MG63 (cell line): Measurements from ENCODE around the gene DHODH. TPM values are rescaled to one million over a fixed set of nuclear protein-coding genes. Genes with fewer than 3 reads are reported as not detected.
"Not testable (repeated sequence)": the region's sequence is repeated elsewhere in the genome, so short reads cannot be mapped to it uniquely, and the experiment has no call there.

ENCODE experiments used
- DNase-seq: peaks from one replicate; pipeline ENCODE4 v3.0.0-alpha.2; 2020
- H3K27me3 ChIP-seq: fragments of 250-450 bp; sonication (Bioruptor Pico); 2 replicates; pipeline ENCODE4 v1.5.1; 2020; ENCODE audit warnings: mild to moderate bottlenecking, moderate library complexity
- H3K36me3 ChIP-seq: fragments of 250-450 bp; sonication (Bioruptor Pico); 2 replicates; pipeline ENCODE4 v1.5.1; 2020; ENCODE audit warnings: mild to moderate bottlenecking, moderate library complexity
- H3K4me3 ChIP-seq: fragments of 250-450 bp; sonication (Bioruptor Pico); 2 replicates; pipeline ENCODE4 v1.5.1; 2020; ENCODE audit warnings: mild to moderate bottlenecking, moderate library complexity
- H3K9me3 ChIP-seq: fragments of 250-450 bp; sonication (Bioruptor Pico); 2 replicates; pipeline ENCODE4 v1.5.1; 2020; ENCODE audit warnings: mild to moderate bottlenecking, moderate library complexity
- total RNA-seq: library from RNA; depleted of rRNA; stranded (reverse); fragments of >200 nt; shearing (Covaris generic); gene quantifications from 2 replicates; pipeline ENCODE4 v1.2.3, GENCODE V29; 2014; ENCODE audit warnings: low replicate concordance; rRNA removed

The DHODH gene
- total RNA-seq, result 4.5 and 12.8 TPM in 2 replicates

DNA sequence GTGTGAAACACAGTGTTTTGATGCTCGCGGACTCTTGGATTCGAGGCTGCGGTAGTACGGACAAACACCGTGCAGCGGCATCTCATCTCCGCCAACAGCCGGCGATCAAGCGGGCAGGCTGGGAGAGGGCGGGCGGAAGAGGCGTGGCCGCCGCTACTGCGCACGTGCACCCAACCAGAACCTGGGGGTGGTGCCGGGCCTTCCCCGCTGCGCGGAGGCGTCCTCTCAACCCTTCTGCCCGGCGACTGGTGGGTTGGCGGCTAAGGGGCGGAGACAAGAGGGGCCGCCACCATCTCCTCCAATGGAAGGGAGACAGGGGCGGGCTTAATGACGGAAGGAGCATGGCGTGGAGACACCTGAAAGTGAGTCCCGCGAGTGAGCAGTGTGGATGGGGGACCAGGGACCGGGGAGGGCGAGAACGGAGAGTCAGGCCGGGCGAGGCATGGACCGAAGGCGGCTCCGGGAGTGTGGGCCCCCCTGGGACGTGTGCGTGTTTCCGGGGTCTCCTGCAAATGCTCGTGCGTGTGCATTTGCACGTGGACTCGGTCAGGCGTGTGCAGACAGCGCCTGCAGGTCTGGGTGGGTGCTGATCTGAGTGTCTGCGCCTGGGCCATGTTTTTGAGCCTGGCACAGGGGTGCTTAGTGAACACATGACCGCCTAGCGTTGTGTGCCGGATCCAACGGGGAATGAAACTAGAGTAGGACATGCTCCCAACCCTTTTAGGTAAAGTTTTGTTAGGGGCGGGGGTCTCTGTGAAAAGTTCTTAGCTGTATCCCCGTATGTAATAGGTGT is at the start of gene DHODH:
DHODH (plus strand) TSS at position 321 of the 793 bp plus-strand sequence; CDS start at position 342, 21 bp downstream.
- Histone ChIP-seq H3K27me3 (no peaks in the 10 kb centered on the region), H3K4me3 (peak within 1 kb of the TSS; percentile 89)

DNA sequence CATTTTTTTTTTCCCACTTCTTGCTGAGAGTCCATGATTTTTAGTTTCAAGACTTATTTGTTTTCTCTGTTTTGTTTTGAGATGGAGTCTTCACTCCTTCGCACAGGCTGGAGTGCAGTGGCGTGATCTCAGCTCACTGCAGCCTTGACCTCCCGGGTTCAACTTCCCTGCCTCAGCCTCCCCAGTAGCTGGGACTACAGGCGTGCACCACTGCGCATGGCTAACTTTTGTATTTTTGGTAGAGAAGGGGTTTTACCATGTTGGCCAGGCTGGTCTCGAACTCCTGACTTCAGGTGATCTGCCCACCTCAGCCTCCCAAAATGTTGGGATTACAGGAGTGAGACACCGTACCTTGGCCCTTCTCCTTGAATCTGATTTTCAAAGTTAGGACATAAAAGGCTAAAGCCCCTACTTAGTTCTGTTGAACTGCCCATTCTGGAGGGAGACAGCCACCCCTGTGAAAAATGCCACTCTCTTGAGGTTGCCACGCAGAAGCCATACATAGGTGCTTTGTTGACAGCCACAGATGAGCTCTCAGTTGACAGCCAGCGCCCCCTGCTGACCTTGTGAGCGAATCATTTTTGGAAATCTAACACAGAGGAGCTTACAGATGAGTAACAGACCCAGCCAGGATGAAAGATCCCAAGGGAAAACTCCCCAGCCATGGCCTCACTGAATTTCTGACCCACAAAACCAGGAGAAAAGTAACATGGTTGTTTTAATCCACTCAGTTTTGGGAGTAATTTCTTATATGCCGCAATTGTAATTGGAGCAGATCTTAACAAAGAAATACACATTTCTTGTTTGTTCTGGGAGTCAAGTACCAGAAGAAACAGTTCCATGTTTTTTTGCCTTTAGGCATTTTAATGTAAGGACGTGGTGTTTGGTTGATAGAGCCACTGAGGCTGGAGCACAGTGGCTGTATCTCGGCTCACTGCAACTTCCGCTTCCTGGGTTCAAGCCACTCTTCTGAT is 47.2 kb upstream of the DHODH start:
- no peaks in the 10 kb centered on the region for H3K36me3 ChIP-seq
- H3K9me3 ChIP-seq, result no peaks in the 10 kb centered on the region
- H3K27me3 ChIP-seq, result no peaks in the 10 kb centered on the region
- H3K4me3 ChIP-seq, result no peak overlapping the region
- peak; percentile 66 for DNase-seq

More for the DNA sequence above, at the start of gene DHODH:
- H3K36me3 ChIP-seq, result no peaks in the 10 kb centered on the region
- DNase-seq, result peak; percentile 96
- no peaks in the 10 kb centered on the region for H3K9me3 ChIP-seq

DNA sequence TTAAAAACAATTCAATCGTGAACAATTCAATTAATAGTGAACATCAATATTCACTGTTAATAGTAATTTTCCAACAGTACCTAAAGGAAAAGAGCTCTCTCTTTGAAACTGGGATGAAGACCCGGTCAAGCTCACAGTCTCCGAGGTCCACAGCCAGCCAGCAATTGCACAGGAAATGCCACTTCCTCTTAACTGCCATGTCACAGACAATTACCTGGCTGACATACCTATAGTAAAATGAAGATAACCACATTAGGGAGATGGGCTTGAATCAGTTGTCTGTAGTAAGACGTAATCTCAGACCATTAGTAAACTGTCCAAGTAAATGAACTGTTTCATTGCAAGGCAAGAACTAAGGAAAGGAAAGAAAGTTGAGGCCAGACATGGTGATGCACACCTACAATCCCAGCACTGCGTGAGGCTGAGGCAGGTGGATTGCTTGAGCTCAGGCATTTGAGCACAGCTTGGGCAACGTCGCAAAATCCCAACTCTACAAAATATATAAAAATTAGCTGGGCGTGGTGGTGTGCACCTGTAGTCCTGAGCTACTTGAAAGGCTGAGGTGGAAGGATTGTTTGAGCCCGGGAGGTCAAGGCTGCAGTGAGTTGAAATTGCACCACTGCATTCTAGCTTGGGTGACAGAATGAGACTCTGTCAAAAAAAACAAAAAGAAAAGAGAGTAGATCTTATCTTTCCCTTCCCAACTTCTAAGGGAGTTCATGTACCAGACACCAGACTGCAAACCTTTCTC is 45.2 kb upstream of the DHODH start:
- H3K9me3 ChIP-seq, result no peaks in the 10 kb centered on the region
- H3K36me3 ChIP-seq, result no peaks in the 10 kb centered on the region
- DNase-seq, result no peak
- H3K4me3 ChIP-seq, result no peak overlapping the region
- H3K27me3 ChIP-seq, result no peaks in the 10 kb centered on the region

DNA sequence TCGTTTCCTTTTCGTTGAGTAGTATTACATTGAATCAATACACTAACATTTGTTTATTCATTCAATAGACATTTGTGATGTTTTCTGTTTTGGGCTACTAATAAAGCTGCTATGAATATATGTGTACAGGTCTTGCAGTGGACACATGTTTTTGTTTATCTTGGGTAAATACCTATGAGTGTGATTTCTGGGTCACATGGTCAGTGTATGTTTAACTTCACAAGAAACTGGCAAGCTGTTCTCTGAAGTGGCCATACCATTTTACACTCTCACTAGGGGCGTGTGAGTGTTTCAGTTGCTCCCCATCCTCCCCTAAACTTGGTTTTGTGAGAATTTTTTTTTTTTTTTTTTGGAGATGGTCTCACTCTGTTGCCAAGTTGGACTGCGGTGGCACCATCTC is 43.3 kb upstream of the DHODH start:
- H3K27me3 ChIP-seq, result no peaks in the 10 kb centered on the region
- DNase-seq, result no peak
- H3K36me3 ChIP-seq, result no peaks in the 10 kb centered on the region
- no peak overlapping the region for H3K4me3 ChIP-seq
- H3K9me3 ChIP-seq, result no peaks in the 10 kb centered on the region

DNA sequence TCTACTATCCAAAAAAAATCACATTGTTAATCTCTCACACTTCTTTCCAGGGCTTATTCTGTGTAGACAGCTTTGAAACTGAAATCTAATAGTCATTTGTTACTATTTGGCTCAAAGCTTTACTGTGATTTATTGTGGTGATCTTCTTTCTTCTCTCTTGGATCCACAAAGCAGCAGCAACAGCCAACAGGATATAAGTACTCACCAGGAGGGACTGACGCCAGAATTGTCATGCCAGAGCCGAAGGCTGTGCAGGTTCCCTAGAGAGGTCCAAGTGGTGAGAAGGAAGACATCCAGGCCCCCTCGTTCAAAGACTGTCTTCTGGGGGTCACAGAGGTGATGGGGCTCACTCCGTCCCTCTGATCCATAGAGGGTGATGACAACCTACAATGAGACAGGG is 41.6 kb upstream of the DHODH start:
- DNase-seq, result peak; percentile 49
- H3K9me3 ChIP-seq, result no peaks in the 10 kb centered on the region

DNA sequence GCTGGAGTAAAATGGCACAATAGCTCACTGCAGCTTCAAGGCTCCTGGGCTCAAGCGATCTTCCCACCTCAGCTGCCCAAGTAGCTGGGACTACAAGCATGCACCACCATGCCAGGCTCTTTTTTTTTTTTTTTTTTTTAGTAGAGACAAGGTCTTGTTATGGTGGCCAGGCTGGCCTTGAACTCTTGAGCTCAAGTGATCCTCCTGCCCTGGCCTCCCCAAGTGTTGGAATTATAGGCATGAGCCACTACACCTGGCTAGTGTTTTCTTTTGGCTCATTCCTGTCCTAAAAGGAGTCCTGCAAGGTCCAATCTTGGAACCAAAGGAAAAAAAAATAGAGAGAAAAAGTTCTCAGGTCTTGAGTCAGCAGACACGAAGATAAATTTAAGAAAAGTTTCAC is 39.2 kb upstream of the DHODH start:
- no peak for DNase-seq
- H3K27me3 ChIP-seq, result no peaks in the 10 kb centered on the region
- no peaks in the 10 kb centered on the region for H3K36me3 ChIP-seq
- no peaks in the 10 kb centered on the region for H3K9me3 ChIP-seq
- H3K4me3 ChIP-seq, result no peak overlapping the region

More for the DNA sequence above, 41.6 kb upstream of the DHODH start:
- no peak overlapping the region for H3K4me3 ChIP-seq
- no peaks in the 10 kb centered on the region for H3K36me3 ChIP-seq
- H3K27me3 ChIP-seq, result no peaks in the 10 kb centered on the region

DNA sequence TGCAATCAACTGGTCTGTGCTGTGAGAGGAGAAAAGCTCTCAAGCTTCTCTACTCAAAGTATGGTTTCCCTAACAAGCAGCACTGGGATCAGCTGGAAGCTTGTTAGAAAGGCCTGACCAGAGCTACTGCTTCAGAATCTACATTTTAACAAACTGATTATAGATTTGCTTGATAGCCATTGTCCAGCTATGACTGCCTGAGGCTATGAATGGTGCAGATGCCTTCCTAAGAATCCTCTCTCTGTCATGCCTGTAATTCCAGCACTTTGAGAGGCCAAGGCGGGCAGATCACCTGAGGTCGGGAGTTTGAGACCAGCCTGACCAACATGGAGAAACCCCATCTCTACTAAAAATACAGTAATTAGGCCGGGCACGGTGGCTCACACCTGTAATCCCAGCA is 37.0 kb upstream of the DHODH start:
- DNase-seq, result no peak
- Histone ChIP-seq H3K36me3 (no peaks in the 10 kb centered on the region), H3K4me3 (no peak overlapping the region), H3K9me3 (no peaks in the 10 kb centered on the region), H3K27me3 (no peaks in the 10 kb centered on the region)

DNA sequence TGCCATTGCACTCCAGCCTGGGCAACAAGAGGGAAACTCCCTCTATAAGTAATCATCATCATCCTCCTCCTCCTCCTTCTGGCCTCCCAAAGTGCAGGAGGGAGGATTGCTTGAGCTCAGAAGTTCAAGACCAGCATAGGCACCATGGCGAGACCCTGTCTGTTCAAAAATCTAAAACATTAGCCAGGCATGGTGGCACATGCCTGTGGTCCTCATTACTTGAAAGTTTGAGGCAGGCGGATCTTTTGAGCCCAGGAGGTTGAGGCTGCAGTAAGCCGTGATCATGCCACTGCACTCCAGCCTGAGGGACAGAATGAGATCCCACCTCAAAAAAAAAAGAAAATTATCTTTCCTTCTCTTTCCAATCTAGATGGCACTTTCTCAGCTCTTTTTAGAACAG is 36.2 kb upstream of the DHODH start:
- Histone ChIP-seq H3K27me3 (no peaks in the 10 kb centered on the region), H3K4me3 (no peak overlapping the region), H3K9me3 (no peaks in the 10 kb centered on the region), H3K36me3 (no peaks in the 10 kb centered on the region)
- DNase-seq, result no peak

DNA sequence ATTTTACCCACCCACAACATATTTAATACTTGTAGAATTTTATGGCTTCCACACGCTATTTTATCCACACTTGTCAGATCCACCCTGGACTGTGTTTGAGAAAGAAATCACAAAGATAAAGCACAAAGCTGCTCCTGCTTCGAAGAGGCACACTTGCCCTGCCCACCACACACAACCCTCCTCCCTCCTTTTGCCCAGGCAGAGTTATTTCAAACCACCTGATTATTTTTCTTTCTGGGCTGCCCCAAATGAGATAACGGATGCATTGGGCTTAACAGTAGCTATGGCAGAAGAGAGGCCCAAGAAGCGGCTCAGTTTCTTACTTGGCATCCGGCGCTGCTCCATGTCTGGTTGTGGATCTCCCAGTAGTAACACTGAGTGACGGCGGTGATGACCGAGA is 35.5 kb upstream of the DHODH start:
- Histone ChIP-seq H3K27me3 (no peaks in the 10 kb centered on the region), H3K9me3 (no peaks in the 10 kb centered on the region), H3K36me3 (no peaks in the 10 kb centered on the region), H3K4me3 (no peak overlapping the region)
- no peak for DNase-seq

DNA sequence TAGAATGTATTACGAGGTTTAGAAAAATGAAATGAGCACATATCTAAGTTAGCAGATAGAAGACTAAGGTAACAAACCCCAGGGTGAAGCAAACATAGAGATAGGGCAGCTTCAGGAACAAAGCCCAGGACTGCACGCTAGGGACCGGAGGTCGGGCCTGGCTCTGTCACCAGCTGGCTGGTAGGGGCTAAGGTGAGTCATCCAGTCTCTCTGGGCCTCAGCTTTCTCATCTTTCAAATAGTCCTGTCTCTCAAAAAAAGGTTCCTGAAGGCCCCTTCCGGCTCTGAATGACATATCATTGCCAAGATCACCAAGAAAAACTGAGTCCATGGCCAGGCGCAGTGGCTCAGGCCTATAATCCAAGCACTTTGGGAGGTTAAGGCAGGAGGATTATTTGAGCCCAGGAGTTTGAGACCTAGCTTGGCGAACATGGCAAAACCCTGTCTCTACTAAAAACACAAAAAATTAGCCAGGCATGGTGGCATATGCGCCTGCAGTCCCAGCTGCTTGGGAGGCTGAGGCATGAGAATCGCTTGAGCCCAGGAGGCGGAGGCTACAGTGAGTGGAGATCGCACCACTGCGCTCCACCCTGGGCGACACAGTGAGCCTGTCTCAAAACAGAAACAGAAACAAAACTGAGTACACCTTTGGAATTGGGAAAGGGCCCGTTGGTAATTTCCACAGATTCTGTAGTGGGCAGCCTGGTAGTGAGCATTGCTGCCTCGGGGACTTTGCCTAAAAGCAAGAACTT is 34.3 kb upstream of the DHODH start:
- Histone ChIP-seq H3K4me3 (no peak overlapping the region), H3K9me3 (no peaks in the 10 kb centered on the region), H3K27me3 (no peaks in the 10 kb centered on the region), H3K36me3 (no peaks in the 10 kb centered on the region)
- DNase-seq, result no peak

DNA sequence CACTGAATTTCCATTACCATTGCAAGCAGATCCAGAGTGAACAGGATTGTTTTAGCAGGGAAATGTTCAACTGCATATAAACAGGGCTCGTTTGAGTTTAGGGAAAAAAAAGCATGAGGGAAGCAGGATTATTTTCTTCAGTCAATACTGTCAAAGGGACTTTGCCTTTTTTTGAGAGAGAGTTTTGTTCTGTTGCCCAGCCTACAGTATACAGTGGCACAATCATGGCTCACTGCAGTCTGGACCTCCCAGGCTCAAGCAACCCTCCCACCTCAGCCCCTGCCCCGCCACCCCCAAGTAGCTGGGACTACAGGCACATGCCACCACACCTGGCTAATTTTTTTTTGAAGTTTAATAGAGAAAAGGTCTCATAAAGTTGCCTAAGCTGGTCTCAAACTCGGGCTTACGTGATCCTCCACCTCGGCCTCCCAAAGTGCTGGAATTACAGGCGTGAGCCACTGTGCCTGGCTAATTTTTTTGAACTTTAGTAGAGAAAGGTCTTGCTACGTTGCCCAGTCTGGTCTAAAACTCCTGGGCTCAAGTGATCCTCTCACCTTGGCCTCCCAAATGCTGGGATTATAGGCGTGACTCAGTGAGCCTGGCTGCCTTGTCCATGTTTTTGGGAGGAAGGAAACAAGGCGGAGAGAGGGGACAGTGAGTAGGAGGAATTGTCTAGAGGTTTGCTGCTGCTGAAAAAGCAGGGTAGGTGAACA is 23.1 kb upstream of the DHODH start:
- H3K27me3 ChIP-seq, result no peaks in the 10 kb centered on the region
- no peak overlapping the region for H3K4me3 ChIP-seq
- H3K36me3 ChIP-seq, result no peaks in the 10 kb centered on the region
- DNase-seq, result no peak
- H3K9me3 ChIP-seq, result no peaks in the 10 kb centered on the region

DNA sequence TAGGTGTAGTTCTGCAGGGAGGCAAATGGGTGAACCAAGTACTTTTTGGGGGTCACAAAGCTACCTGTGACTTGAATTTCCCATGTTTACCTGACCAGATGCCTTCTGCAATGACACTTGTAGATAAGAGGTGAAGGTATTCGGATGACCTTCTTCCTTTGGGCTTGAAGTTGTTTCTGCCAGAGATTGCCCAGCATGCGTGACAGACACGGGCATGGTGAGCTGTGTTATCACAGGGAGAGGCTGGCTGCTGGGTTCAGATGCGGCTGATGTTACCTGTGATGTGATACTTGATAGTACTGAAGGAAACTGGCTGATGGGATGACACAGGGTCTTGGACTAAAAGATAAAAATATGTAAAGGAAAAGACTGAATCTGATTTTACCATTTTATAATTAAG is 22.4 kb upstream of the DHODH start:
- Histone ChIP-seq H3K36me3 (no peaks in the 10 kb centered on the region), H3K4me3 (no peak overlapping the region), H3K9me3 (no peaks in the 10 kb centered on the region), H3K27me3 (peaks cover 3% of the 10 kb centered on the region; the same call in 1 of the 2 replicates)
- no peak for DNase-seq

DNA sequence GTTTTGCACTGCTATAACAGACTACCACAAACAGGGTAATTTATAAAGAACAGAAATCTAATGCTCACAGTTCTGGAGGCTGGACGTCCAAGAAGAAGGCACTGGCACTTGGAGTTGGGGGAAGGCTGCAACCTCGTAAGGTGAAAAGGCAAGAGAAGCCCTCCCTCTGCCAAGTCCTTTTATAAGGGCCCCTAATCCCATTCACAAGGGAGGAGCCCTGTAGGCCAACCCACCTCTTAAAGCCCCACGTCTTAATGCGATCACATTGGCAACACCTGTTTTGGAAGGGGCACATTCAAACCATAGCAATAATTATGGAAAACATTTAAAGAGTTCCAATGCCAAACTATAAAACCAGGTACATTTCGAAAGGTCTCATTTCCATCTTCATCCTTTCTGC is 13.5 kb upstream of the DHODH start:
- DNase-seq, result no peak
- H3K9me3 ChIP-seq, result no peaks in the 10 kb centered on the region
- peaks cover 3% of the 10 kb centered on the region; the same call in 1 of the 2 replicates for H3K27me3 ChIP-seq
- H3K36me3 ChIP-seq, result no peaks in the 10 kb centered on the region
- no peak overlapping the region for H3K4me3 ChIP-seq

DNA sequence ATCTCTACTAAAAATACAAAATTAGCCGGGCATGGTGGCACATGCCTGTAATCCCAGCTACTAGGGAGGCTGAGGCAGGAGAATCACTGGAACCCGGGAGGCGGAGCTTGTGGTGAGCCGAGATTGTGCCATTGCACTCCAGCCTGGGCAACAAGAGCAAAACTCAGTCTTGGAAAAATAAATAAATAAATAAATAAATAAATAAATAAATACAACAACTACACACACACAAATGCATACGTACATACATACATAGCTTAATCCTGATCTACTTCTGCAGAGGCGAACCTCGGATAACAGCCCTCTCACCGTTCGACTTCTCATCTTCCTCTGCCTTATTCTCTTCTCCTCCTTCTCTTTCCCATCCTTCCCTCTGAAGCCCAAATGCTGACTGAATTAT is 11.0 kb upstream of the DHODH start:
- H3K4me3 ChIP-seq, DNase-seq, H3K9me3 ChIP-seq, H3K27me3 ChIP-seq, H3K36me3 ChIP-seq: not testable (repeated sequence)

DNA sequence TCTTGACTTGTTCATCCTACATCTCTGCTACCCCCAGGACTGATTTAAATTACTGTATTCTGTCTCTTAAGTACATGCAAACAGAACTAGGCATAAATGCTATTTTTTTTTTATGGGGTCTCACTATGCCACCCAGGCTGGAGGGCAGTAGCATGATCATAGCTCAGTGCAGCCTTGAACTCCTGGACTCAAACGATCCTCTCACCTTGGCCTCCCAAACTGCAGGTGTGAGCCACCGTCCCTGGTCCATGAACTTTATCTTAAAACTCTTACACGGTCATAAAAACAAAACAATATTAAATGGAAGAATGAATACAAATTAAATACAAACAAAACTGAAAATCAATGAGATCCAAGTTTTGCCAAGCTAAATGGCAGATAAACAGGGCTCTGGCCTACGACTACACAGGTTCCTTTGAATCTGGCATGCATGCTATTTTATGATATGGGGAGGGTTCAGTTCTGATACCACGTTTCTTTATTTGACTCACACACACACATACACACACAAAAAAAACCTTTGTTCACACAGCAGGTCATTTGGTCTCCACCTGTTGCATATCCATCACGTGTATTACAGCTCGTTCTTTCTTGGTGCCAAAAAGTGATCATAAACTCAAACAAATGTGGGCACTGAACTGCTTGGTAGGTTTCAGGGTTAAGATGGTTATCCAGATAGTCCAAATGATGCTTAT is 7.2 kb upstream of the DHODH start:
- Histone ChIP-seq H3K4me3 (no peak overlapping the region), H3K27me3 (no peaks in the 10 kb centered on the region), H3K36me3 (no peaks in the 10 kb centered on the region), H3K9me3 (no peaks in the 10 kb centered on the region)
- DNase-seq, result no peak
